ENCODE results near the gene PGRMC1.
A peak's percentile ranks its signal among the peaks of the same experiment; 100 is the strongest.

PGRMC1 gene

DNA sequence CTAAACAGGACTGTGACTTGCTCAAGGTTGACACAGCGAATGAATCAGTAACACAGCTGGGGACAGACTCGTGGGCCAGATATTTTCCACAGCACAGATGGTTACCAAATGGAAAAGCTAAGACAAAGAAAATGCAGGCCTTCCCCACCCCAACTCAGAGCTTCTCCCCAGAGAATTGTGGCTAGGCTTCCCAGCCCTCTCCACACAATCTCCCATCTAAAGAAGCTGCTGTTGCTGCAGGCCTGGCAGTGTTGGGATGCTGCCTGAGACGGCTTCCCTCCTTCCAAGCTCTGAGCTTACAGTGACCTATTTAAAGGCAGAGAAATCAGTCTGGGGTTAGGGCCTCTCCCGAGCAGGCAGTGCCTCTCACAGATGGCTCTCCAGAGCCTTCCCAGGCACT, 46.5 kb upstream of the PGRMC1 start:
- no peak overlapping the region for H2AK5ac ChIP-seq (ENCODE audit: low read length, severe bottlenecking)

DNA sequence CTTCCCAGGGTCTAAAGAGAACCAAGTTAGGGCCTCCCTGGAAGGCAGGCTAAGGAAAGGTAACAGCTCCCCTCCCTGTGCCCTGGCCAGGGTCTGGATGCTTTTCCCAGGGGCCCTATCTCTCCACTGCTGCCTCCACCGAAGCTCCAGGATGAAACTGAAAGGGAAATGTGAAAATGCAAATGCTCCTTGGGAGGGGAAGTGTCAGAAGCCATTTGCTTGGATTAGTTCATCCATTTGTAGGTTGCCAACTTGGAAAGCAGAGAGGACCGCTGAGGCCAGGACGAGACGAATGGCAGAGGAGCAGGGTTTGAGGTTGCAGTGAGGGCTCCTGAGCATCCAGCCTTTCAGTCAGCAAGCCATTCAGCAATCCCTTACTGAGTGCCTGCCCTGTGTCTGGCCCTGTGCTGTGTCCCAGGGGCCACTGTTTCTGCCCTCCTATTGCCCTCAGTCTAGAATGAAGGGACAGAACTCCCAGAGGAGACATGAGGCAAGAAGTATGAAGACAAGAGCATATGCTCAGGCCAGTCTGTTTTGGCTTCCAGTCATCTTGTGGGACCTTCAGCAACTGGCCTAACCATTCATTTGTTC, 45.9 kb upstream of the PGRMC1 start:
- Histone ChIP-seq H3K4me1 (ENCODE audit: control insufficient read depth, insufficient read depth, low read depth, low read length) (no peaks in the 10 kb centered on the region), H3K27ac (ENCODE audit: low read length, poor library complexity, severe bottlenecking) (no peak overlapping the region), H3K9me3 (ENCODE audit: control insufficient read depth, low read length) (no peaks in the 10 kb centered on the region), H3K4ac (ENCODE audit: low read depth in 1 of 2, low read length in 2 of 2) (no peak overlapping the region), H2BK120ac (ENCODE audit: low read depth, low read length) (no peak overlapping the region), H2AFZ (ENCODE audit: low read depth, low read length) (no peak overlapping the region), H4K91ac (ENCODE audit: low read length) (no peak overlapping the region), H2BK5ac (ENCODE audit: low read depth, low read length, poor library complexity, severe bottlenecking) (no peak overlapping the region), H3K18ac (ENCODE audit: low read depth in 1 of 2, low read length in 2 of 2) (no peak overlapping the region), H3K9ac (ENCODE audit: low read length) (peak overlapping the region; percentile 19), H2AK5ac (ENCODE audit: low read length, severe bottlenecking) (no peak overlapping the region), H3K79me1 (replicated peaks; ENCODE audit: low read length, poor library complexity, severe bottlenecking) (no peaks in the 10 kb centered on the region), H3K14ac (ENCODE audit: low read length in 2 of 2) (no peak overlapping the region), H2BK12ac (ENCODE audit: low read length in 2 of 2) (no peak overlapping the region), H4K8ac (ENCODE audit: low read length) (no peak overlapping the region), H3K27me3 (ENCODE audit: control insufficient read depth in 1 of 2, insufficient read depth in 1 of 2, low read length in 2 of 2) (peaks cover 0 to 19% of the 10 kb centered on the region in 2 experiments), H2BK15ac (ENCODE audit: low read depth, poor library complexity, severe bottlenecking) (no peak overlapping the region), H3K36me3 (ENCODE audit: control insufficient read depth in 1 of 2, insufficient read depth in 2 of 2, low read depth in 1 of 2, low read length in 2 of 2) (no peaks in the 10 kb centered on the region), H3K4me2 (ENCODE audit: low read length, poor library complexity, severe bottlenecking) (no peak overlapping the region), H3K23ac (ENCODE audit: low read length in 2 of 2) (no peak overlapping the region), H3K4me3 (ENCODE audit: insufficient read depth in 1 of 2, low read depth in 1 of 2, low read length in 2 of 2) (peak overlapping the region in 1 of 2 experiments; percentile 61)
- WGBS: 85% methylated on average over 4 of the region's 4 CpGs
- DNase-seq: no peak

More for the DNA sequence above, 46.5 kb upstream of the PGRMC1 start:
- no peak overlapping the region for H3K27ac ChIP-seq (ENCODE audit: low read length, poor library complexity, severe bottlenecking)
- no peak overlapping the region for H4K91ac ChIP-seq (ENCODE audit: low read length)
- H3K4me3 ChIP-seq (ENCODE audit: insufficient read depth in 1 of 2, low read depth in 1 of 2, low read length in 2 of 2): peak overlapping the region in 1 of 2 experiments; percentile 61
- peak; percentile 1 for DNase-seq
- no peak overlapping the region for H2BK12ac ChIP-seq (ENCODE audit: low read length in 2 of 2)
- WGBS: 68% methylated on average over 2 of the region's 4 CpGs
- H3K9ac ChIP-seq (ENCODE audit: low read length): peak overlapping the region; percentile 19
- no peak overlapping the region for H3K14ac ChIP-seq (ENCODE audit: low read length in 2 of 2)
- H3K23ac ChIP-seq (ENCODE audit: low read length in 2 of 2): no peak overlapping the region
- H3K36me3 ChIP-seq (ENCODE audit: control insufficient read depth in 1 of 2, insufficient read depth in 2 of 2, low read depth in 1 of 2, low read length in 2 of 2): no peaks in the 10 kb centered on the region
- no peaks in the 10 kb centered on the region for H3K79me1 ChIP-seq (replicated peaks; ENCODE audit: low read length, poor library complexity, severe bottlenecking)
- H2BK120ac ChIP-seq (ENCODE audit: low read depth, low read length): no peak overlapping the region
- H2BK5ac ChIP-seq (ENCODE audit: low read depth, low read length, poor library complexity, severe bottlenecking): no peak overlapping the region
- no peak overlapping the region for H2BK15ac ChIP-seq (ENCODE audit: low read depth, poor library complexity, severe bottlenecking)
- no peak overlapping the region for H3K18ac ChIP-seq (ENCODE audit: low read depth in 1 of 2, low read length in 2 of 2)
- H2AFZ ChIP-seq (ENCODE audit: low read depth, low read length): no peak overlapping the region
- H3K27me3 ChIP-seq (ENCODE audit: control insufficient read depth in 1 of 2, insufficient read depth in 1 of 2, low read length in 2 of 2): peaks cover 0 to 19% of the 10 kb centered on the region in 2 experiments
- no peak overlapping the region for H3K4ac ChIP-seq (ENCODE audit: low read depth in 1 of 2, low read length in 2 of 2)
- H3K9me3 ChIP-seq (ENCODE audit: control insufficient read depth, low read length): no peaks in the 10 kb centered on the region
- H3K4me1 ChIP-seq (ENCODE audit: control insufficient read depth, insufficient read depth, low read depth, low read length): no peaks in the 10 kb centered on the region
- H3K4me2 ChIP-seq (ENCODE audit: low read length, poor library complexity, severe bottlenecking): no peak overlapping the region
- no peak overlapping the region for H4K8ac ChIP-seq (ENCODE audit: low read length)

DNA sequence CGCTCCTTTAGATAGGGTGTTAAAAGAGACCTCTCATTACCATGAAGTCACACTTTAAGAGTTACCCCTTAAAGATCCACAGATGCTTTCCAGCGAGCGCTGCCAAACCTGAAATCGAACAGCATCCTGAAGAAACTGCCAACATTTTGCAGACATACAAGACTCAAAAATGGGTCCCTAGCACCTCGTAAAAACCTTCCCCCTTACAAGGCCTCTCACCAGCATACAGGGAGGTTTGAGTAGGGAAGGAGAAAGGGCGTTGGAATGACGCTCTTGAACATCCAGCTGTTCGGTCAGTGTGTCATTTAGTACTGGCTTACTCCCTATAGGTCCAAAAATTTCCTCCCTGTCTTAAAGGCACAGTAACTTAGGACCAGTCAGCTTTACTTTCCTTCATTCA, 45.3 kb upstream of the PGRMC1 start:
- no peak overlapping the region for H2BK15ac ChIP-seq (ENCODE audit: low read depth, poor library complexity, severe bottlenecking)
- no peak for DNase-seq
- H2AFZ ChIP-seq (ENCODE audit: low read depth, low read length): no peak overlapping the region
- no peak overlapping the region for H3K9ac ChIP-seq (ENCODE audit: low read length)
- no peak overlapping the region for H2AK5ac ChIP-seq (ENCODE audit: low read length, severe bottlenecking)
- peaks cover 0 to 19% of the 10 kb centered on the region in 2 experiments for H3K27me3 ChIP-seq (ENCODE audit: control insufficient read depth in 1 of 2, insufficient read depth in 1 of 2, low read length in 2 of 2)
- no peak overlapping the region for H3K4me2 ChIP-seq (ENCODE audit: low read length, poor library complexity, severe bottlenecking)
- H3K27ac ChIP-seq (ENCODE audit: low read length, poor library complexity, severe bottlenecking): no peak overlapping the region
- no peak overlapping the region for H3K23ac ChIP-seq (ENCODE audit: low read length in 2 of 2)
- no peak overlapping the region for H3K18ac ChIP-seq (ENCODE audit: low read depth in 1 of 2, low read length in 2 of 2)
- no peak overlapping the region for H3K14ac ChIP-seq (ENCODE audit: low read length in 2 of 2)
- H3K79me1 ChIP-seq (replicated peaks; ENCODE audit: low read length, poor library complexity, severe bottlenecking): no peaks in the 10 kb centered on the region
- no peak overlapping the region for H2BK5ac ChIP-seq (ENCODE audit: low read depth, low read length, poor library complexity, severe bottlenecking)
- H4K91ac ChIP-seq (ENCODE audit: low read length): no peak overlapping the region
- H3K4me1 ChIP-seq (ENCODE audit: control insufficient read depth, insufficient read depth, low read depth, low read length): no peaks in the 10 kb centered on the region
- no peak overlapping the region for H2BK12ac ChIP-seq (ENCODE audit: low read length in 2 of 2)
- H3K4ac ChIP-seq (ENCODE audit: low read depth in 1 of 2, low read length in 2 of 2): no peak overlapping the region
- peak overlapping the region in 1 of 2 experiments; percentile 61 for H3K4me3 ChIP-seq (ENCODE audit: insufficient read depth in 1 of 2, low read depth in 1 of 2, low read length in 2 of 2)
- no peak overlapping the region for H4K8ac ChIP-seq (ENCODE audit: low read length)
- WGBS: 53% methylated on average over 4 of the region's 8 CpGs
- no peak overlapping the region for H2BK120ac ChIP-seq (ENCODE audit: low read depth, low read length)
- no peaks in the 10 kb centered on the region for H3K36me3 ChIP-seq (ENCODE audit: control insufficient read depth in 1 of 2, insufficient read depth in 2 of 2, low read depth in 1 of 2, low read length in 2 of 2)
- no peaks in the 10 kb centered on the region for H3K9me3 ChIP-seq (ENCODE audit: control insufficient read depth, low read length)

DNA sequence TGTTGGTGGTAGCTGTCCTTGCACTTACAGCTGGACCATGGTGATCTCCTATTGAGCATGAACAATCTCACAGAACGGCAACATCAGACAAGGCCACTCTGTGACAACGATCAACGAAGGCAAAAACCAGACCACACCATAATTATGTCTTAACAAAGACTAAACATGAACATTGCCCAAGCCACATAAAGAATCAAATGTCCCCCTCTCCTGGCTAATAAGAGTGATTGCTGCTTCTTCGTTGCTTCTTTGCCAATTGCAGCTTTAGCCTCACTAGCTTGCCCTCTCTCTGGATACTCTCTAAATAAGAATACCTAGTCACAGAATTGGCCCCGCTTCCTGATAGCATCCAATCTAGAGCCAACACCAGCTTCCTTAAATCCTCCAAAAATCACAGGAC, 41.5 kb upstream of the PGRMC1 start:
- H3K79me1 ChIP-seq (replicated peaks; ENCODE audit: low read length, poor library complexity, severe bottlenecking): no peaks in the 10 kb centered on the region
- H3K9ac ChIP-seq (ENCODE audit: low read length): no peak overlapping the region
- H4K91ac ChIP-seq (ENCODE audit: low read length): no peak overlapping the region
- no peak overlapping the region for H2BK120ac ChIP-seq (ENCODE audit: low read depth, low read length)
- no peak overlapping the region for H2BK5ac ChIP-seq (ENCODE audit: low read depth, low read length, poor library complexity, severe bottlenecking)
- no peak overlapping the region for H2AFZ ChIP-seq (ENCODE audit: low read depth, low read length)
- no peaks in the 10 kb centered on the region for H3K36me3 ChIP-seq (ENCODE audit: control insufficient read depth in 1 of 2, insufficient read depth in 2 of 2, low read depth in 1 of 2, low read length in 2 of 2)
- no peak overlapping the region for H3K4me2 ChIP-seq (ENCODE audit: low read length, poor library complexity, severe bottlenecking)
- H3K4me3 ChIP-seq (ENCODE audit: insufficient read depth in 1 of 2, low read depth in 1 of 2, low read length in 2 of 2): no peak overlapping the region
- no peak overlapping the region for H3K27ac ChIP-seq (ENCODE audit: low read length, poor library complexity, severe bottlenecking)
- no peak overlapping the region for H3K18ac ChIP-seq (ENCODE audit: low read depth in 1 of 2, low read length in 2 of 2)
- H3K23ac ChIP-seq (ENCODE audit: low read length in 2 of 2): no peak overlapping the region
- no peak overlapping the region for H3K14ac ChIP-seq (ENCODE audit: low read length in 2 of 2)
- H3K4ac ChIP-seq (ENCODE audit: low read depth in 1 of 2, low read length in 2 of 2): no peak overlapping the region
- no peaks in the 10 kb centered on the region for H3K9me3 ChIP-seq (ENCODE audit: control insufficient read depth, low read length)
- 77% methylated on average over 5 of the region's 5 CpGs for WGBS
- DNase-seq: peak; percentile 5
- H2AK5ac ChIP-seq (ENCODE audit: low read length, severe bottlenecking): no peak overlapping the region
- no peak overlapping the region for H2BK12ac ChIP-seq (ENCODE audit: low read length in 2 of 2)
- no peak overlapping the region for H4K8ac ChIP-seq (ENCODE audit: low read length)
- peaks cover 0 to 22% of the 10 kb centered on the region in 2 experiments for H3K27me3 ChIP-seq (ENCODE audit: control insufficient read depth in 1 of 2, insufficient read depth in 1 of 2, low read length in 2 of 2)
- H2BK15ac ChIP-seq (ENCODE audit: low read depth, poor library complexity, severe bottlenecking): no peak overlapping the region
- H3K4me1 ChIP-seq (ENCODE audit: control insufficient read depth, insufficient read depth, low read depth, low read length): no peaks in the 10 kb centered on the region
